Fibroblast of lung (primary cell): ENCODE measurements around the gene APH1A. TPM values are rescaled to one million over a fixed set of nuclear protein-coding genes. Genes with fewer than 3 reads are reported as not detected.
"Not testable (repeated sequence)": the region's sequence is repeated elsewhere in the genome, so short reads cannot be mapped to it uniquely, and the experiment has no call there.

Source experiments
- DNase-seq, 2 donors: peaks; one replicate each; pipeline versions ENCODE4 v3.0.0 to v3.0.0-alpha.2; 2010; ENCODE audit warnings: low read depth in 2 of 2
- H2AFZ ChIP-seq: 2 replicates; pipeline ENCODE4 v1.5.1; 2012; ENCODE audit warnings: low read length, control low read depth, inconsistent platforms
- H3K27ac ChIP-seq: 2 replicates; pipeline ENCODE4 v1.5.1; 2011; ENCODE audit warnings: low read length, control low read depth; ENCODE audit not compliant: insufficient read depth
- H3K27me3 ChIP-seq: 2 replicates; pipeline ENCODE4 v1.5.1; 2011; ENCODE audit warnings: mild to moderate bottlenecking, low read length; ENCODE audit not compliant: control insufficient read depth, insufficient read depth
- H3K36me3 ChIP-seq: 2 replicates; pipeline ENCODE4 v1.5.1; 2011; ENCODE audit warnings: low read length; ENCODE audit not compliant: control insufficient read depth, insufficient read depth
- H3K4me1 ChIP-seq: 2 replicates; pipeline ENCODE4 v1.5.1; 2011; ENCODE audit warnings: low read length; ENCODE audit not compliant: control insufficient read depth, insufficient read depth; ENCODE audit errors: extremely low read depth
- H3K4me2 ChIP-seq: 2 replicates; pipeline ENCODE4 v1.5.1; 2011; ENCODE audit warnings: low read length, control low read depth; ENCODE audit not compliant: insufficient read depth; ENCODE audit errors: extremely low read depth
- H3K4me3 ChIP-seq, 4 experiments: fragments of 200-600 bp in 1 of 4; sonication (generic) in 1 of 4; replicated peaks in 1 of 4; 2 replicates each; pipeline ENCODE4 v1.5.1; 2011 to 2016; ENCODE audit warnings: low read length in 4 of 4, low read depth in 3 of 4, mild to moderate bottlenecking in 3 of 4, control low read depth in 2 of 4, inconsistent platforms in 1 of 4, mixed read lengths in 1 of 4; ENCODE audit not compliant: insufficient read depth in 1 of 4; ENCODE audit errors: control extremely low read depth in 1 of 4
- H3K79me2 ChIP-seq: 2 replicates; pipeline ENCODE4 v1.5.1; 2012; ENCODE audit warnings: mild to moderate bottlenecking, low read length, inconsistent platforms; ENCODE audit not compliant: control insufficient read depth, insufficient read depth
- H3K9ac ChIP-seq: 2 replicates; pipeline ENCODE4 v1.5.1; 2011; ENCODE audit warnings: mild to moderate bottlenecking, low read length, control low read depth; ENCODE audit not compliant: insufficient read depth
- H3K9me3 ChIP-seq: 2 replicates; pipeline ENCODE4 v1.5.1; 2012; ENCODE audit warnings: low read depth, low read length; ENCODE audit not compliant: control insufficient read depth, insufficient read depth
- H4K20me1 ChIP-seq: 2 replicates; pipeline ENCODE4 v1.5.1; 2011; ENCODE audit warnings: low read length; ENCODE audit not compliant: control insufficient read depth, insufficient read depth; ENCODE audit errors: extremely low read depth
- CTCF ChIP-seq, 2 donors: IDR thresholded peaks in 1 of 2; conservative IDR thresholded peaks in 1 of 2; 1 replicate in 1 of 2; 2 replicates in 1 of 2; pipeline ENCODE4 v1.5.1; 2011 to 2012; ENCODE audit warnings: low read length in 2 of 2, control low read depth in 1 of 2, inconsistent platforms in 1 of 2, low read depth in 1 of 2, mild to moderate bottlenecking in 1 of 2
- EZH2 ChIP-seq: IDR thresholded peaks from 2 replicates; pipeline ENCODE4 v1.5.1; 2012; ENCODE audit warnings: low read length, control low read depth, mild to moderate bottlenecking; ENCODE audit errors: missing control alignments
- polyA minus RNA-seq: library from RNA; depleted of rRNA, polyadenylated mRNA; stranded (reverse); fragments of >200 nt; gene quantifications from 2 replicates; pipeline ENCODE4 v1.2.3, GENCODE V29; 2011; ENCODE audit warnings: low replicate concordance
- polyA plus RNA-seq, 2 donors: library from polyadenylated mRNA; depleted of rRNA in 1 of 2; stranded (reverse) in 1 of 2; unstranded in 1 of 2; fragments of >200 nt; gene quantifications; 2 replicates each; pipeline ENCODE4 v1.2.1, GENCODE V29; 2011 to 2012; ENCODE audit warnings: missing spikeins in 1 of 2
- total RNA-seq: library from RNA; depleted of rRNA; stranded (reverse); fragments of >200 nt; gene quantifications from 2 replicates; pipeline ENCODE4 v1.2.1, GENCODE V29; 2014

The APH1A gene
- total RNA-seq (81.4 and 84.7 TPM in 2 replicates), polyA plus RNA-seq (125 and 136 TPM in 2 replicates), polyA minus RNA-seq (159 and 219 TPM in 2 replicates)
- polyA plus RNA-seq (2012): 82.6 and 100 TPM in 2 replicates

- peak; percentile 98 for DNase-seq
- H3K9me3 ChIP-seq: no peaks in the 10 kb centered on the region
- H3K9ac ChIP-seq: peak within 1 kb of the TSS; percentile 95
- H3K4me2 ChIP-seq: peak within 1 kb of the TSS; percentile 98
- H3K4me3 ChIP-seq: peak within 1 kb of the TSS; percentile 94 to 100 (median 98)
- H3K36me3 ChIP-seq: peaks cover 18% of the 10 kb centered on the region
- TF ChIP-seq CTCF (conservative IDR thresholded peaks at IDR 0.05 in 1 of 2, IDR thresholded peaks at IDR 0.05 in 1 of 2; ENCODE audit: low read depth in 1 of 2, low read length in 2 of 2): no peak
- TF ChIP-seq EZH2: no peak
- peaks cover 25% of the 10 kb centered on the region for H3K79me2 ChIP-seq
- H3K27me3 ChIP-seq: no peaks in the 10 kb centered on the region
- H4K20me1 ChIP-seq: no peaks in the 10 kb centered on the region
- peak within 1 kb of the TSS; percentile 92 for H2AFZ ChIP-seq
- peak within 1 kb of the TSS; percentile 91 for H3K27ac ChIP-seq
- H3K4me1 ChIP-seq: peaks cover 4% of the 10 kb centered on the region
Observed at GRCh38 chr1:150268705-150269403, at the start of gene APH1A. Gene APH1A, minus strand, starts transcription at chr1:150269016. Its CDS starts 206 bp downstream, at chr1:150268810.

GRCh38 chr1:150314691-150315090, 45.9 kb upstream of the APH1A start:
- not testable (repeated sequence) for H3K4me3 ChIP-seq, H3K9me3 ChIP-seq, H4K20me1 ChIP-seq, H3K79me2 ChIP-seq, H3K4me2 ChIP-seq, H2AFZ ChIP-seq, H3K4me1 ChIP-seq, H3K9ac ChIP-seq, H3K27me3 ChIP-seq, H3K27ac ChIP-seq, DNase-seq, H3K36me3 ChIP-seq

GRCh38 chr1:150311762-150312161, 42.9 kb upstream of the APH1A start:
- no peaks in the 10 kb centered on the region for H3K36me3 ChIP-seq
- no peaks in the 10 kb centered on the region for H3K79me2 ChIP-seq
- TF ChIP-seq CTCF (conservative IDR thresholded peaks at IDR 0.05 in 1 of 2, IDR thresholded peaks at IDR 0.05 in 1 of 2; ENCODE audit: low read depth in 1 of 2, low read length in 2 of 2) (no peak), EZH2 (no peak)
- no peak overlapping the region for H3K4me2 ChIP-seq
- no peak overlapping the region for H3K4me3 ChIP-seq
- H4K20me1 ChIP-seq: no peaks in the 10 kb centered on the region
- H3K27ac ChIP-seq: no peak overlapping the region
- H3K4me1 ChIP-seq: no peaks in the 10 kb centered on the region
- no peak for DNase-seq
- no peaks in the 10 kb centered on the region for H3K27me3 ChIP-seq
- no peaks in the 10 kb centered on the region for H3K9me3 ChIP-seq
- no peak overlapping the region for H3K9ac ChIP-seq
- H2AFZ ChIP-seq: no peak overlapping the region
